ENCODE data around the gene MED22.

GRCh38 chr9:133321411-133321935 lies 26.5 kb downstream of the MED22 start:
- TF ChIP-seq POLR2A (IDR thresholded peaks at IDR 0.05) (no peak), CTCF (IDR thresholded peaks at IDR 0.05) (no peak)

Measured in lower leg skin (tissue), 3 donors.